Prostate gland (tissue), 2 donors: ENCODE measurements around the gene RAB33B. TPM values are rescaled to one million over a fixed set of nuclear protein-coding genes. Genes with fewer than 3 reads are reported as not detected.

ENCODE experiments used
- DNase-seq: peaks from one replicate; pipeline ENCODE4 v3.0.0-alpha.2; 2019; ENCODE audit warnings: low spot score
- H3K27ac ChIP-seq, 2 donors: fragments of 200-600 bp; sonication (generic); 2 replicates each; pipeline ENCODE4 v1.5.1; 2017 to 2019
- H3K27me3 ChIP-seq: fragments of 200-600 bp; sonication (generic); replicated peaks from 2 replicates; pipeline ENCODE4 v1.5.1; 2019; ENCODE audit not compliant: insufficient read depth
- H3K36me3 ChIP-seq, 2 donors: fragments of 200-600 bp; sonication (generic); 1 replicate in 1 of 2; 2 replicates in 1 of 2; pipeline versions ENCODE4 v1.5.1 to v1.8.1; 2017 to 2019
- H3K4me1 ChIP-seq: fragments of 200-600 bp; sonication (generic); replicated peaks from 2 replicates; pipeline ENCODE4 v1.5.1; 2019
- H3K4me3 ChIP-seq, 2 donors: fragments of 200-600 bp; sonication (generic); 2 replicates each; pipeline ENCODE4 v1.5.1; 2017 to 2019
- H3K9me3 ChIP-seq: fragments of 200-600 bp; sonication (generic); 2 replicates; pipeline ENCODE4 v1.5.1; 2017
- POLR2A ChIP-seq: fragments of 450-650 bp; IDR thresholded peaks from one replicate; pipeline ENCODE4 v1.6.1; 2016; ENCODE audit warnings: antibody characterized with exemption, mild to moderate bottlenecking
- POLR2AphosphoS5 ChIP-seq: sonication (generic); formaldehyde crosslinking; IDR thresholded peaks from one replicate; pipeline ENCODE4 v1.6.1; 2017; ENCODE audit warnings: antibody characterized with exemption
- WGBS: methylation state at CpG from one replicate; pipeline ENCODE4 v1.1.5; 2018; 5-methylcytosine and 5-hydroxymethylcytosine counted together
- intact Hi-C: fragments of 100-400 bp; cut with DNase I; formaldehyde crosslinking; loops from one replicate; pipeline ENCODE4 v1.14.2; 2022
- total RNA-seq, 2 donors: library from RNA; depleted of rRNA; stranded (reverse); fragments of >200 nt; gene quantifications; one replicate each; pipeline ENCODE4 v1.1.0, GENCODE V29; 2016
- TF ChIP-seq, protein P1 (sequence below), 4 experiments: fragments of 200-600 bp in 2 of 4; fragments of 450-650 bp in 2 of 4; sonication (generic) in 2 of 4; IDR thresholded peaks; 1 replicate in 3 of 4; 2 replicates in 1 of 4; pipeline ENCODE4 v1.5.1; 2016 to 2019; ENCODE audit warnings: antibody characterized with exemption in 4 of 4, mild to moderate bottlenecking in 2 of 4, moderate library complexity in 2 of 4

The RAB33B gene
- total RNA-seq, 2 donors from 2014 or later: 6.2 to 12.0 TPM

GRCh38 chr4:139511320-139511719 is 57.4 kb downstream of the RAB33B start:
- 88% methylated on average over 10 of the region's 10 CpGs for WGBS
- intact Hi-C loops: loop anchor here (10.0 kb wide), 1 partner anchor 97 kb away; no protein-coding TSS in a partner anchor
- H3K36me3 ChIP-seq: peaks cover 0 to 6% of the 10 kb centered on the region in 2 donors
- H3K4me3 ChIP-seq: no peak overlapping the region
- no peaks in the 10 kb centered on the region for H3K4me1 ChIP-seq
- no peaks in the 10 kb centered on the region for H3K27me3 ChIP-seq
- no peak for DNase-seq
- TF ChIP-seq POLR2A (no peak), POLR2AphosphoS5 (no peak)
- TF ChIP-seq, protein P1, sequence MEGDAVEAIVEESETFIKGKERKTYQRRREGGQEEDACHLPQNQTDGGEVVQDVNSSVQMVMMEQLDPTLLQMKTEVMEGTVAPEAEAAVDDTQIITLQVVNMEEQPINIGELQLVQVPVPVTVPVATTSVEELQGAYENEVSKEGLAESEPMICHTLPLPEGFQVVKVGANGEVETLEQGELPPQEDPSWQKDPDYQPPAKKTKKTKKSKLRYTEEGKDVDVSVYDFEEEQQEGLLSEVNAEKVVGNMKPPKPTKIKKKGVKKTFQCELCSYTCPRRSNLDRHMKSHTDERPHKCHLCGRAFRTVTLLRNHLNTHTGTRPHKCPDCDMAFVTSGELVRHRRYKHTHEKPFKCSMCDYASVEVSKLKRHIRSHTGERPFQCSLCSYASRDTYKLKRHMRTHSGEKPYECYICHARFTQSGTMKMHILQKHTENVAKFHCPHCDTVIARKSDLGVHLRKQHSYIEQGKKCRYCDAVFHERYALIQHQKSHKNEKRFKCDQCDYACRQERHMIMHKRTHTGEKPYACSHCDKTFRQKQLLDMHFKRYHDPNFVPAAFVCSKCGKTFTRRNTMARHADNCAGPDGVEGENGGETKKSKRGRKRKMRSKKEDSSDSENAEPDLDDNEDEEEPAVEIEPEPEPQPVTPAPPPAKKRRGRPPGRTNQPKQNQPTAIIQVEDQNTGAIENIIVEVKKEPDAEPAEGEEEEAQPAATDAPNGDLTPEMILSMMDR (IDR thresholded peaks at IDR 0.05): no peak
- H3K27ac ChIP-seq: no peak overlapping the region
- H3K9me3 ChIP-seq: no peaks in the 10 kb centered on the region

GRCh38 chr4:139514382-139515059 is 60.6 kb downstream of the RAB33B start:
- intact Hi-C loops: loop anchor here (10.0 kb wide), 1 partner anchor 100 kb away; no protein-coding TSS in a partner anchor
- 70% methylated on average over 8 of the region's 8 CpGs for WGBS
- TF ChIP-seq, protein P1 (IDR thresholded peaks at IDR 0.05): no peak
- TF ChIP-seq POLR2AphosphoS5: no peak
- no peak for TF ChIP-seq POLR2A
- Histone ChIP-seq H3K4me3 (no peak overlapping the region), H3K27ac (no peak overlapping the region), H3K4me1 (no peaks in the 10 kb centered on the region), H3K36me3 (peaks cover 4 to 6% of the 10 kb centered on the region in 2 donors), H3K27me3 (no peaks in the 10 kb centered on the region), H3K9me3 (no peaks in the 10 kb centered on the region)
- no peak for DNase-seq

GRCh38 chr4:139515531-139515958 is 61.6 kb downstream of the RAB33B start:
- DNase-seq: no peak
- Histone ChIP-seq H3K36me3 (peaks cover 4 to 6% of the 10 kb centered on the region in 2 donors), H3K4me1 (no peaks in the 10 kb centered on the region), H3K27ac (no peak overlapping the region), H3K9me3 (no peaks in the 10 kb centered on the region), H3K4me3 (no peak overlapping the region), H3K27me3 (no peaks in the 10 kb centered on the region)
- TF ChIP-seq, protein P1 (IDR thresholded peaks at IDR 0.05): no peak
- TF ChIP-seq POLR2A (no peak), POLR2AphosphoS5 (no peak)
- intact Hi-C loops: loop anchor here (10.0 kb wide), 1 partner anchor 101 kb away; no protein-coding TSS in a partner anchor
- whole genome bisulfite sequencing: 35% methylated on average over 4 of the region's 4 CpGs

DNA sequence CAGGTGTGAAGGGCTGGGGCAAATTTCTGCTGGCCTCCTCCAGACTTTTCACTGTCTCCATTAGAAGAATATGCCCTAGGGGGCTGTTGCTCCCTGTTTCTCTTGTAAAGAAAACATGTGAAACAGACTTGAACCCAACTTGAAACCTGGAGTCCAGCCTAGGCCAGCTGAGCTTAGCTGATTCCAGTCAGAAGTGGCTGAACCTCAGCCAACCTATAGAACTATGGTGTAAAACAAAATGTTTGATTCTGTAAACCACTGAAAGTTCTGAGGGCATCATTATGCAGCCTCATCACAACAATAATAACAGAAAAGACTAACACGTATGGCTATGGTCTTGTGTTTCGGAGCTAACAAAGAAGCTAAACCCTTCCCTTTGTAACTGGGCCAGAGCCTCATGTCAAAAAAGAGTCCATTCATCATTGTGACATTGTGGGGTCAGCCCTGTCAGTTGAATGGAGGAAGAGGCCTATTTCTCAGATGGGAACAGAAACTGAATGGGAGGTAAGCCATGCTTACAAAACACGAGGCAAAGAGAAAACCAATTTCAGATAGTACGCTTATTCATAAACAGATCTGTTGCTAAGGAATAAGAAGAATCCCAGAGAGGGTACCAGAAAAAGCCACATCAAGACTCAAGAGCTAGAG is 68.0 kb downstream of the RAB33B start:
- TF ChIP-seq, protein P1 (IDR thresholded peaks at IDR 0.05): no peak
- TF ChIP-seq POLR2A: no peak
- no peak for TF ChIP-seq POLR2AphosphoS5
- Histone ChIP-seq H3K27me3 (no peaks in the 10 kb centered on the region), H3K4me3 (no peak overlapping the region), H3K9me3 (no peaks in the 10 kb centered on the region), H3K4me1 (no peaks in the 10 kb centered on the region), H3K36me3 (peaks cover 8 to 9% of the 10 kb centered on the region in 2 donors), H3K27ac (no peak overlapping the region)
- intact Hi-C loops: no loop called here
- 77% methylated on average over 4 of the region's 4 CpGs for WGBS
- no peak for DNase-seq
